Parathyroid adenoma (tissue), 2 donors: ENCODE data around the gene RPS27A.
"Not testable (repeated sequence)": the region's sequence is repeated elsewhere in the genome, so short reads cannot be mapped to it uniquely, and the experiment has no call there.

Experiments
- H2AFZ ChIP-seq: fragments of 300-600 bp; sonication (generic); one replicate; pipeline ENCODE4 v1.7.0; 2017; ENCODE audit warnings: antibody characterized with exemption, mild to moderate bottlenecking
- H3K27ac ChIP-seq: fragments of 300-600 bp; sonication (generic); one replicate; pipeline ENCODE4 v1.7.0; 2017
- H3K27me3 ChIP-seq: fragments of 300-600 bp; sonication (generic); one replicate; pipeline ENCODE4 v1.7.0; 2017; ENCODE audit warnings: low read length; ENCODE audit not compliant: control insufficient read depth, insufficient read depth
- H3K36me3 ChIP-seq: fragments of 300-600 bp; sonication (generic); one replicate; pipeline ENCODE4 v1.7.0; 2017; ENCODE audit warnings: low read length; ENCODE audit not compliant: control insufficient read depth, insufficient read depth
- H3K4me1 ChIP-seq: fragments of 300-600 bp; sonication (generic); one replicate; pipeline ENCODE4 v1.7.0; 2017; ENCODE audit warnings: control low read depth
- H3K4me2 ChIP-seq: fragments of 300-600 bp; sonication (generic); one replicate; pipeline ENCODE4 v1.7.0; 2017; ENCODE audit warnings: low read length
- H3K4me3 ChIP-seq: fragments of 300-600 bp; sonication (generic); one replicate; pipeline ENCODE4 v1.7.0; 2017; ENCODE audit warnings: low read depth, low read length
- H3K79me2 ChIP-seq: fragments of 300-600 bp; sonication (generic); one replicate; pipeline ENCODE4 v1.7.0; 2017; ENCODE audit warnings: control low read depth
- H3K9ac ChIP-seq: fragments of 300-600 bp; sonication (generic); one replicate; pipeline ENCODE4 v1.7.0; 2017; ENCODE audit warnings: mild to moderate bottlenecking
- H3K9me3 ChIP-seq: fragments of 300-600 bp; sonication (generic); one replicate; pipeline ENCODE4 v1.7.0; 2017; ENCODE audit warnings: low read length; ENCODE audit not compliant: control insufficient read depth
- TF ChIP-seq, protein P1 (sequence below): fragments of 300-600 bp; sonication (generic); IDR thresholded peaks from one replicate; pipeline ENCODE4 v1.7.0; 2017; ENCODE audit warnings: antibody characterized with exemption, mild to moderate bottlenecking
- donor health status: primary hyperparathyroidism.

The RPS27A gene

DNA sequence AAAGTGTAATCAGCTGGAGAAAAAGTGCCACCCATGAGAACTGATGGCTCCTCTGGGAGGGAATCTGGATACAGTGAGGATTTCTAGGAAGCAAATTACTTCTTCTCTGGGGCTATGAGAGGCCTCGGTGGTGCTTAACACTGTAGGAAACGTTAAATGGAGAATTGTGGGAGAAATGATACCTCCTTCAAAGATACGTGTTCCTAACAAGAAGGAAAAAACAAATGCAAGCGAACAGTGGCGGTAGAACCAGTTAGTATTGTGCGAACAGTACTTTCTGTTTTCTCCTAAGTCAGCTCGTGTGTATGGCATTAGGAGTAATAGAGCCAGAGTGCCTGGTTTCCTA, 37.1 kb downstream of the RPS27A start:
- Histone ChIP-seq H3K9ac (no peak overlapping the region), H3K4me3 (peak overlapping the region; percentile 97), H3K9me3 (no peaks in the 10 kb centered on the region), H3K27ac (peak overlapping the region; percentile 85), H3K79me2 (no peaks in the 10 kb centered on the region), H2AFZ (peak overlapping the region; percentile 96), H3K4me1 (peaks cover 3% of the 10 kb centered on the region), H3K36me3 (no peaks in the 10 kb centered on the region), H3K4me2 (peak overlapping the region; percentile 80), H3K27me3 (no peaks in the 10 kb centered on the region)
- TF ChIP-seq, protein P1, sequence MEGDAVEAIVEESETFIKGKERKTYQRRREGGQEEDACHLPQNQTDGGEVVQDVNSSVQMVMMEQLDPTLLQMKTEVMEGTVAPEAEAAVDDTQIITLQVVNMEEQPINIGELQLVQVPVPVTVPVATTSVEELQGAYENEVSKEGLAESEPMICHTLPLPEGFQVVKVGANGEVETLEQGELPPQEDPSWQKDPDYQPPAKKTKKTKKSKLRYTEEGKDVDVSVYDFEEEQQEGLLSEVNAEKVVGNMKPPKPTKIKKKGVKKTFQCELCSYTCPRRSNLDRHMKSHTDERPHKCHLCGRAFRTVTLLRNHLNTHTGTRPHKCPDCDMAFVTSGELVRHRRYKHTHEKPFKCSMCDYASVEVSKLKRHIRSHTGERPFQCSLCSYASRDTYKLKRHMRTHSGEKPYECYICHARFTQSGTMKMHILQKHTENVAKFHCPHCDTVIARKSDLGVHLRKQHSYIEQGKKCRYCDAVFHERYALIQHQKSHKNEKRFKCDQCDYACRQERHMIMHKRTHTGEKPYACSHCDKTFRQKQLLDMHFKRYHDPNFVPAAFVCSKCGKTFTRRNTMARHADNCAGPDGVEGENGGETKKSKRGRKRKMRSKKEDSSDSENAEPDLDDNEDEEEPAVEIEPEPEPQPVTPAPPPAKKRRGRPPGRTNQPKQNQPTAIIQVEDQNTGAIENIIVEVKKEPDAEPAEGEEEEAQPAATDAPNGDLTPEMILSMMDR: no peak

DNA sequence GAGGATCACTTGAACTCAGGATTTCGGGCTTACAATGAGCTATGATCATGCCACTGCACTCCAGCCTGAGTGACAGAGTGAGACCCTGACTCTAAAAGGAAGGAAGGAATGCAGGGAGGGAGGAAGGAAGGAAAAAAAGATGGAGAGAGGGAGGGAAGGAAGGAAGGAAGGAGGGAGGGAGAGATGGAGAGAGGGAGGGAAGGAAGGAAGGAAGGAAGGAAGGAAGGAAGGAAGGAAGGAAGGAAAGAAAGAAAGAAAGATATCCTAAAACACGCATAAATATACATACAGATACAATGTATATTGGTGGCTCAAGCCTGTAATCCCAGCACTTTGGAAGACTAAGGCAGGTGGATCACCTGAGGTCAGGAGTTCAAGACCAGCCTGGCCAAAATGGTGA, 41.9 kb downstream of the RPS27A start:
- H3K36me3 ChIP-seq, H3K4me2 ChIP-seq, H3K27ac ChIP-seq, H3K4me1 ChIP-seq, H3K79me2 ChIP-seq, H3K27me3 ChIP-seq, H2AFZ ChIP-seq, H3K4me3 ChIP-seq, H3K9ac ChIP-seq, H3K9me3 ChIP-seq: not testable (repeated sequence)

DNA sequence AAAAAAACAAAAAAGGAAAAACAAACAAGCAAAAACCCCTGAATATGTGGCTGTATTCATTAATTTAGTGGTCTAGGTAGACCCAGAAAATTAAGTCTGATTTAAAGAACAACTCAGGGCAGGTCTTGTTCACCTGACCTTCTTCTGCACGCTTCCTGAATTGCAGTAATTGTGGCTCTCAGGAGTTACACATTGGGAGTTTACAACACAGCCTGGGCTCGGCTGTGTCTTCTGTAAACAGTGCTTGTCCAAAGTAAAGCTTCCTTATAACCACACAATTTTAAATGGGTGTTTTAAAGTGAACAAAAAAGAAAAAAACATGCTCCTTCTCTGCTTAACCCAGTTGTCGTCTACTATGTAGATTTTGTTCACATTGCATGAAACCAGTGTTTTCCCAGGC, 44.8 kb downstream of the RPS27A start:
- Histone ChIP-seq H3K36me3 (no peaks in the 10 kb centered on the region), H3K9ac (no peak overlapping the region), H2AFZ (no peak overlapping the region), H3K27ac (no peak overlapping the region), H3K9me3 (no peaks in the 10 kb centered on the region), H3K4me2 (no peak overlapping the region), H3K27me3 (no peaks in the 10 kb centered on the region), H3K4me1 (no peaks in the 10 kb centered on the region), H3K4me3 (no peak overlapping the region), H3K79me2 (no peaks in the 10 kb centered on the region)
- TF ChIP-seq, protein P1: no peak

DNA sequence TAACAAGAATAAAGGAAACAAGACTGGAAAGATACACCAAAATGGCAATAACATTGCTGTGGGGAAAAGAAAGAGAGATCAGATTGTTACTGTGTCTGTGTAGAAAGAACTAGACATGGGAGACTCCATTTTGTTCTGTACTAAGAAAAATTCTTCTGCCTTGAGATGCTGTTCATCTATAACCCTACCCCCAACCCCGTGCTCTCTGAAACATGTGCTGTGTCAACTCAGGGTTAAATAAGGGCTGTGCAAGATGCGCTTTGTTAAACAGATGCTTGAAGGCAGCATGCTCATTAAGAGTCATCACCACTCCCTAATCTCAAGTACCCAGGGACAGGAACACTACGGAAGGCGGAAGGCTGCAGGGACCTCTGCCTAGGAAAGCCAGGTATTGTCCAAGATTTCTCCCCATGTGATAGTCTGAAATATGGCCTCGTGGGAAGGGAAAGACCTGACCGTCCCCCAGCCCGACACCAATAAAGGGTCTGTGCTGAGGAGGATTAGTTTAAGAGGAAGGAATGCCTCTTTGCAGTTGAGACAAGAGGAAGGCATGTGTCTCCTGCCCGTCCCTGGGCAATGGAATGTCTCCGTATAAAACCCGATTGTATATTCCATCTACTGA, 46.8 kb downstream of the RPS27A start:
- not testable (repeated sequence) for H3K9me3 ChIP-seq, H3K4me3 ChIP-seq, H3K79me2 ChIP-seq, H3K4me1 ChIP-seq, H3K9ac ChIP-seq, H3K27me3 ChIP-seq, H3K27ac ChIP-seq, H2AFZ ChIP-seq, H3K36me3 ChIP-seq, H3K4me2 ChIP-seq

DNA sequence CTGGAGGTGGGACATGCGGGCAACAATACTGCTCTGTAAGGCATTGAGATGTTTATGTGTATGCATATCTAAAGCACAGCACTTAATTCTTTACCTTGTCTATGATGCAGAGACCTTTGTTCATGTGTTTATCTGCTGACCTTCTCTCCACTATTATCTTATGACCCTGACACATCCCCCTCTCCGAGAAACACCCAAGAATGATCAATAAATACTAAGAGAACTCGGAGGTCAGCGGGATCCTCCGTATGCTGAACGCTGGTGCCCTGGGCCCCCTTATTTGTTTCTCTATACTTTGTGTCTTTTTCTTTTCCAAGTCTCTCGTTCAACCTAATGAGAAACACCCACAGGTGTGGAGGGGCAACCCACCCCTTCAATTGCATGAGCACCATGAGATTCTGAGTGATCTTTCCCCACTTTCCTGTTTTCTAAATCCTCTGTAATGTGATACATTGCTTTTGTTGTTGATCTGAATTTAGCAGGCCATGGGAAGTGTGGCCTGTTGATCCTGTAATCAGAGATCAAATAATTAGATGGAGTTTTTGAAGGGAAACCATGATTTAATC, 47.5 kb downstream of the RPS27A start:
- not testable (repeated sequence) for H3K27ac ChIP-seq, H3K36me3 ChIP-seq, H3K4me3 ChIP-seq, H3K9me3 ChIP-seq, H3K4me2 ChIP-seq, H3K9ac ChIP-seq, H2AFZ ChIP-seq, H3K79me2 ChIP-seq, H3K4me1 ChIP-seq, H3K27me3 ChIP-seq

DNA sequence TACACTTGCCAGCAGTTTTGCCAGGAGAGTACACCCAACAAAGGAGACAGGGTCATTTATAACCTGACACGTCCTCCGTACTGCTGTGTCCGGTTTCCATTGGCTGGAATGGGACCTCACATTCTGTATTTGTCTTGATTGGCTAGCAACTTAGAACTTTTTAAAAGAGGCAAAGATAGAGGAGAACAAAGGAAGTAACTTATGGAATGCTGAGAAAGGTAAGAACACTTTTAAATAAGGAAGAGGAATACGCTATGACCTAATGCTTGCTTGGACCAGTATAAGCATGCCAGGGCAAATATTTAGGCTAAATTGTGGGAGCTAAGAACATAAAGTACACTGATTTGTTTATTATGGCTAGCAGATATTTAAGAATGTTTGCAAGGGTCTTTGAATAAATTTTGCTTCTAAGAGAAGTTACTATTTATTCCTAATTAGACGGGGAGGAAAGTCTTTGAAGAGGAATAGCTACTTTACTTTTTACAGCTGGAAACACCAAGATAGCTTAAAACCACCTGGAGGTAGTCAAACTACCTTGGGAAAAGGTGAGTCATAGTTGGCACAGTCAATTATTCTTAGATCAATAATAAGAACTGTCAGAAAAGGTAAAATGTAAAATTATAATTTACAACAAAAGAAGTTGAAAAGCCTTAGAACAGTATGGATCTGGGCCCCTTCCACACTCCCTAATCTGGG, 48.5 kb downstream of the RPS27A start:
- H3K27me3 ChIP-seq, H3K27ac ChIP-seq, H3K79me2 ChIP-seq, H3K4me1 ChIP-seq, H3K9me3 ChIP-seq, H3K4me2 ChIP-seq, H3K9ac ChIP-seq, H3K36me3 ChIP-seq: not testable (repeated sequence)
- Histone ChIP-seq H3K4me3 (peak overlapping the region; percentile 68), H2AFZ (peak overlapping the region; percentile 99)
